Measurements from ENCODE around the gene CDH5.

The CDH5 gene

DNA sequence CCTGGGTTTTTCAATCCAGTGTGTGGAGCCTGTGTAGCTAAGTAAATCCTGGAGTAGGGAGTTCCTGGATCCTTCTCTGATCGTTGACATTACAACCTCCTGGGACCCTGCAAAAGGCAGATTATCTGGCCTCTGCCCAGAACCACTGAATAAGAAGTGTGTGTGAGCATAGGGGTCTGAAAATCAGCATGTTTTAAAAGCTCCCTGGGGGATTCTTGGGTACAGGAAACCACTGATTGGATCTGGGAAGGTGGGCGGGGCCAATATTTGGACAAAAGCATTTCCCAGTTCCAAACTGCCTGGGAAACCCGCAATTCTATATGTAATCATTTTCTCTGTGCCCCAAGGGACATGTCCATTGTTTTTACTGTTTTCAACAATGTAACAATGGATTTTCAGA, 33.4 kb downstream of the CDH5 start:
- DNase-seq (ENCODE audit: low spot score) = no peak
- TF ChIP-seq, protein P1, sequence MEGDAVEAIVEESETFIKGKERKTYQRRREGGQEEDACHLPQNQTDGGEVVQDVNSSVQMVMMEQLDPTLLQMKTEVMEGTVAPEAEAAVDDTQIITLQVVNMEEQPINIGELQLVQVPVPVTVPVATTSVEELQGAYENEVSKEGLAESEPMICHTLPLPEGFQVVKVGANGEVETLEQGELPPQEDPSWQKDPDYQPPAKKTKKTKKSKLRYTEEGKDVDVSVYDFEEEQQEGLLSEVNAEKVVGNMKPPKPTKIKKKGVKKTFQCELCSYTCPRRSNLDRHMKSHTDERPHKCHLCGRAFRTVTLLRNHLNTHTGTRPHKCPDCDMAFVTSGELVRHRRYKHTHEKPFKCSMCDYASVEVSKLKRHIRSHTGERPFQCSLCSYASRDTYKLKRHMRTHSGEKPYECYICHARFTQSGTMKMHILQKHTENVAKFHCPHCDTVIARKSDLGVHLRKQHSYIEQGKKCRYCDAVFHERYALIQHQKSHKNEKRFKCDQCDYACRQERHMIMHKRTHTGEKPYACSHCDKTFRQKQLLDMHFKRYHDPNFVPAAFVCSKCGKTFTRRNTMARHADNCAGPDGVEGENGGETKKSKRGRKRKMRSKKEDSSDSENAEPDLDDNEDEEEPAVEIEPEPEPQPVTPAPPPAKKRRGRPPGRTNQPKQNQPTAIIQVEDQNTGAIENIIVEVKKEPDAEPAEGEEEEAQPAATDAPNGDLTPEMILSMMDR (IDR thresholded peaks at IDR 0.05; ENCODE audit: borderline replicate concordance, control extremely low read depth, extremely low read depth, insufficient read depth, missing control alignments) = no peak
- in situ Hi-C loops (cut with MboI; ENCODE audit: low sequenced_read_pairs, unreplicated experiment) = loop anchor here (25.0 kb wide), 1 partner anchor 462 kb away; no protein-coding TSS in a partner anchor

DNA sequence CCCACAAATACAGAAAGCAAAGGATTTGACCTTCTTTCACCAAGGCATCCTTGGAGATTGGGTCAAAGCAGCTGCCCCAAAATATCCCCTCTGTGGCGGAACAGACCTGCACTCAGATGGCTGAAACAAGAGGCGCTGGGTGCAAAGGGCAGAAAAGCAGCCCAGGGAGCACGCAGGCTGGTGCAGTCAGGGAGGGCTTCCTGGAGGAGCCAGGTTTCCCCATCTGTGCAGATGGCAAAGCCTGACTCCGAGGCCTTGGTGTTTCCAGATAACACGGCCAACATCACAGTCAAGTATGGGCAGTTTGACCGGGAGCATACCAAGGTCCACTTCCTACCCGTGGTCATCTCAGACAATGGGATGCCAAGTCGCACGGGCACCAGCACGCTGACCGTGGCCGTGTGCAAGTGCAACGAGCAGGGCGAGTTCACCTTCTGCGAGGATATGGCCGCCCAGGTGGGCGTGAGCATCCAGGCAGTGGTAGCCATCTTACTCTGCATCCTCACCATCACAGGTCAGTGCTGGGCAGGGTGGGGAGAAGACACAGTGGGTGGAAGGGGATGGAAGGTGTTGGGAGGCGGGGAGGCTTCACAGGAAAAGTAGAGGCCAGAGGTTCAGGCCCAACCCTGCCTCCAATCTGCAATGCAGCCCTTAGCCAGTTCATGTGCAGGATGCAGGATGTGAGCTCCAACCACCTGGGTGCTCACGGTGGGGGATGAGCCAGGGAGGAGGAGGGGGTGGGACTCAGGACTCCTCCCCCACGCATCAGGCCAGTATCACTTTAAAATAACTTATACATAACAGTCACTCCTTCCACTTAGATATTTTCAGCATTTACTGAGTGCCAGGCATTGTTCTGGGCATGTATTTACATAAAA, 34.3 kb downstream of the CDH5 start:
- in situ Hi-C loops (cut with MboI; ENCODE audit: low sequenced_read_pairs, unreplicated experiment) = loop anchor here (25.0 kb wide), 1 partner anchor 462 kb away; no protein-coding TSS in a partner anchor
- TF ChIP-seq, protein P1 (IDR thresholded peaks at IDR 0.05; ENCODE audit: borderline replicate concordance, control extremely low read depth, extremely low read depth, insufficient read depth, missing control alignments) = no peak
- no peak for DNase-seq (ENCODE audit: low spot score)

DNA sequence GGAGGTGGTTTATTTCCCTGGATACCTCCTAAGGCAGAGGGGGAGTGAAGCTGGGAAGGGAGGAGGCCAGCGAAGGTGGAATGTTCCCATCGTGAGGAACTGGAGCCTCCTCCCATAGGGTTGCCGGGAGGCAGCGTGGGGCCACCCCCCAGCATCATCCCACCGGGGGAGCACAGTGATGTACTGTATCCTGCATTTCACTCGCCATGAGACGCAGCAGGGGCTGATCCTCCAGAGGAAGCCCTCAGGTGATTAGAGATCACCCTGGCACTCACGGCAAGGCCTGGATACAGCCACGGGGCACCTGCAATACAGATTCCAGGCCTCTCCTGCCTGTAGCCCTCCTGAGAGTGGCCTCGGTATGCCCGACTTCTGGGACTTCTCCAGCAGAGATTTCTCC, 35.1 kb downstream of the CDH5 start:
- in situ Hi-C loops (cut with MboI; ENCODE audit: low sequenced_read_pairs, unreplicated experiment) = loop anchor here (25.0 kb wide), 1 partner anchor 461 kb away; no protein-coding TSS in a partner anchor
- TF ChIP-seq, protein P1 (IDR thresholded peaks at IDR 0.05; ENCODE audit: borderline replicate concordance, control extremely low read depth, extremely low read depth, insufficient read depth, missing control alignments) = no peak
- DNase-seq (ENCODE audit: low spot score) = no peak

DNA sequence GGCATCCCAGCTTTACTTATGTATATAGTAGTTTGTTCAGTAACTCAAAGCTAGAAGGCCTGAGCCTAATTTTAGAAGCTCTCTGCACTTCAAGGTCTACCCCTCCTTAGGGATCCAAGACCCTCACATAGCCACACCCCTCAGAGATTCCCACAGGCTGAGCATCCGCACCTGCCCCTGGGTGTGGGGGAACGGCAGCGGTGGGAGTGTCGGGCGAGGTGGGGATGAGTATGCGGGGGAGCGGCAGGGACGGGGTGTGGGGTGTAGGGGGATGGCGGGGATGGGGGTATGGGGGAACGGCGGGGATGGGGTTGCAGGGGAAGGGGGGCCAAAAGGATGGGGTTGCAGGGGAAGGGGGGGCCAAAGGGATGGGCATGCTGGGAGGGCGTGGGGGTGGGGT, 35.7 kb downstream of the CDH5 start:
- TF ChIP-seq, protein P1 (IDR thresholded peaks at IDR 0.05; ENCODE audit: borderline replicate concordance, control extremely low read depth, extremely low read depth, insufficient read depth, missing control alignments) = no peak
- in situ Hi-C loops (cut with MboI; ENCODE audit: low sequenced_read_pairs, unreplicated experiment) = loop anchor here (25.0 kb wide), 1 partner anchor 460 kb away; no protein-coding TSS in a partner anchor

DNA sequence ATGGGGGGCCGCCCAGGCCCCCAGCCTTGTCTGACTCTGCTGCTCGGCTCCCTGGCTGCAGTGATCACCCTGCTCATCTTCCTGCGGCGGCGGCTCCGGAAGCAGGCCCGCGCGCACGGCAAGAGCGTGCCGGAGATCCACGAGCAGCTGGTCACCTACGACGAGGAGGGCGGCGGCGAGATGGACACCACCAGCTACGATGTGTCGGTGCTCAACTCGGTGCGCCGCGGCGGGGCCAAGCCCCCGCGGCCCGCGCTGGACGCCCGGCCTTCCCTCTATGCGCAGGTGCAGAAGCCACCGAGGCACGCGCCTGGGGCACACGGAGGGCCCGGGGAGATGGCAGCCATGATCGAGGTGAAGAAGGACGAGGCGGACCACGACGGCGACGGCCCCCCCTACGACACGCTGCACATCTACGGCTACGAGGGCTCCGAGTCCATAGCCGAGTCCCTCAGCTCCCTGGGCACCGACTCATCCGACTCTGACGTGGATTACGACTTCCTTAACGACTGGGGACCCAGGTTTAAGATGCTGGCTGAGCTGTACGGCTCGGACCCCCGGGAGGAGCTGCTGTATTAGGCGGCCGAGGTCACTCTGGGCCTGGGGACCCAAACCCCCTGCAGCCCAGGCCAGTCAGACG, 36.2 kb downstream of the CDH5 start:
- TF ChIP-seq, protein P1 (IDR thresholded peaks at IDR 0.05; ENCODE audit: borderline replicate concordance, control extremely low read depth, extremely low read depth, insufficient read depth, missing control alignments) = no peak
- in situ Hi-C loops (cut with MboI; ENCODE audit: low sequenced_read_pairs, unreplicated experiment) = loop anchor here (25.0 kb wide), 1 partner anchor 460 kb away; no protein-coding TSS in a partner anchor
- DNase-seq (ENCODE audit: low spot score) = no peak

More for the DNA sequence above, 35.7 kb downstream of the CDH5 start:
- no peak for DNase-seq (ENCODE audit: low spot score)

DNA sequence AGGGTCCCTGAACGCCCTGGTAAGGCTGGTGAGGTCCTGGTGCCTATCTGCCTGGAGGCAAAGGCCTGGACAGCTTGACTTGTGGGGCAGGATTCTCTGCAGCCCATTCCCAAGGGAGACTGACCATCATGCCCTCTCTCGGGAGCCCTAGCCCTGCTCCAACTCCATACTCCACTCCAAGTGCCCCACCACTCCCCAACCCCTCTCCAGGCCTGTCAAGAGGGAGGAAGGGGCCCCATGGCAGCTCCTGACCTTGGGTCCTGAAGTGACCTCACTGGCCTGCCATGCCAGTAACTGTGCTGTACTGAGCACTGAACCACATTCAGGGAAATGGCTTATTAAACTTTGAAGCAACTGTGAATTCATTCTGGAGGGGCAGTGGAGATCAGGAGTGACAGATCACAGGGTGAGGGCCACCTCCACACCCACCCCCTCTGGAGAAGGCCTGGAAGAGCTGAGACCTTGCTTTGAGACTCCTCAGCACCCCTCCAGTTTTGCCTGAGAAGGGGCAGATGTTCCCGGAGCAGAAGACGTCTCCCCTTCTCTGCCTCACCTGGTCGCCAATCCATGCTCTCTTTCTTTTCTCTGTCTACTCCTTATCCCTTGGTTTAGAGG, 37.1 kb downstream of the CDH5 start:
- in situ Hi-C loops (cut with MboI; ENCODE audit: low sequenced_read_pairs, unreplicated experiment) = loop anchor here (25.0 kb wide), 1 partner anchor 459 kb away; no protein-coding TSS in a partner anchor

More for the DNA sequence above, 37.1 kb downstream of the CDH5 start:
- DNase-seq (ENCODE audit: low spot score) = no peak
- TF ChIP-seq, protein P1 (IDR thresholded peaks at IDR 0.05; ENCODE audit: borderline replicate concordance, control extremely low read depth, extremely low read depth, insufficient read depth, missing control alignments) = no peak

Data from GM13976 (cell line).